Endothelial cell of umbilical vein (primary cell): ENCODE data around the gene FAM210B. TPM values are rescaled to one million over a fixed set of nuclear protein-coding genes. Genes with fewer than 3 reads are reported as not detected.

Experiments used
- BruUV-seq: library from RNA; stranded (reverse); fragments of 400-500 nt; replicated peaks from 2 replicates; lab custom pipeline; 2021; lab: Mats Ljungman, UMichigan
- CTCF ChIA-PET: fragments of 300-600, 350-600 bp; sonication (Branson Sonifier 250); formaldehyde crosslinking; loops from one replicate; lab custom pipeline; 2021; ENCODE audit warnings: antibody characterized with exemption, inconsistent platforms; lab: Charles Lee
- POLR2A ChIA-PET: fragments of 300-600, 350-600 bp; sonication (Branson Sonifier 250); formaldehyde crosslinking; loops from one replicate; lab custom pipeline; 2021; ENCODE audit warnings: antibody characterized with exemption, inconsistent platforms; lab: Charles Lee
- DNase-seq: peaks from one replicate; pipeline ENCODE4 v3.0.0-alpha.2; 2011; ENCODE audit warnings: low read depth, low spot score
- FAIRE-seq: peaks from 2 replicates; lab custom pipeline; 2011; peaks lifted over from hg19 to GRCh38; lab: Jason Lieb, UNC
- H2AFZ ChIP-seq: 2 replicates; pipeline ENCODE4 v1.6.0; 2012; ENCODE audit warnings: low read depth, low read length, control low read depth, inconsistent platforms
- H3K27ac ChIP-seq: 2 replicates; pipeline ENCODE4 v1.5.1; 2011; ENCODE audit warnings: low read depth, mild to moderate bottlenecking, control low read depth, low read length, moderate library complexity; ENCODE audit not compliant: insufficient read depth
- H3K27me3 ChIP-seq, 2 experiments: 2 replicates each; pipeline versions ENCODE4 v1.6.0 to v1.6.1; 2011; ENCODE audit warnings: low read length in 2 of 2, mixed read lengths in 1 of 2; ENCODE audit not compliant: control insufficient read depth in 2 of 2, insufficient read depth in 2 of 2
- H3K36me3 ChIP-seq, 2 experiments: 2 replicates in 1 of 2; 3 replicates in 1 of 2; pipeline ENCODE4 v1.5.1; 2011; ENCODE audit warnings: low read length in 2 of 2, mild to moderate bottlenecking in 1 of 2, moderate library complexity in 1 of 2; ENCODE audit not compliant: control insufficient read depth in 2 of 2, insufficient read depth in 2 of 2; ENCODE audit errors: extremely low read depth in 1 of 2
- H3K4me1 ChIP-seq: 3 replicates; pipeline ENCODE4 v1.5.1; 2011; ENCODE audit warnings: mild to moderate bottlenecking, low read length; ENCODE audit not compliant: control insufficient read depth, insufficient read depth; ENCODE audit errors: extremely low read depth
- H3K4me2 ChIP-seq: 2 replicates; pipeline ENCODE4 v1.6.1; 2011; ENCODE audit warnings: low read length, control low read depth, mixed read lengths; ENCODE audit not compliant: insufficient read depth
- H3K4me3 ChIP-seq, 3 experiments: fragments of 200-600 bp in 1 of 3; sonication (generic), shearing (Covaris generic) in 1 of 3; replicated peaks in 1 of 3; 2 replicates each; pipeline ENCODE4 v1.5.1; 2011 to 2016; ENCODE audit warnings: control low read depth in 3 of 3, low read length in 3 of 3, mild to moderate bottlenecking in 2 of 3, inconsistent platforms in 1 of 3, low read depth in 1 of 3, moderate library complexity in 1 of 3; ENCODE audit not compliant: insufficient read depth in 1 of 3
- H3K79me2 ChIP-seq: 2 replicates; pipeline ENCODE4 v1.6.0; 2012; ENCODE audit warnings: low read length, inconsistent platforms; ENCODE audit not compliant: control insufficient read depth, insufficient read depth
- H3K9ac ChIP-seq: replicated peaks from 2 replicates; pipeline ENCODE3; 2011; ENCODE audit warnings: low read length, control low read depth; ENCODE audit not compliant: insufficient read depth; ENCODE audit errors: extremely low read depth
- H3K9me1 ChIP-seq: replicated peaks from 3 replicates; pipeline ENCODE4 v1.6.0; 2011; ENCODE audit warnings: mild to moderate bottlenecking, low read length; ENCODE audit not compliant: control insufficient read depth, insufficient read depth; ENCODE audit errors: extremely low read depth
- H3K9me3 ChIP-seq: replicated peaks from 2 replicates; pipeline ENCODE4 v1.5.1; 2012; ENCODE audit warnings: low read length, inconsistent platforms; ENCODE audit not compliant: control insufficient read depth, insufficient read depth
- H4K20me1 ChIP-seq: replicated peaks from 2 replicates; pipeline ENCODE3; 2011; ENCODE audit warnings: mild to moderate bottlenecking, low read length; ENCODE audit not compliant: control insufficient read depth, insufficient read depth; ENCODE audit errors: extremely low read depth
- CTCF ChIP-seq, 2 donors: IDR thresholded peaks; 1 replicate in 1 of 2; 2 replicates in 1 of 2; pipeline ENCODE4 v1.5.1; 2011; ENCODE audit warnings: low read length in 2 of 2, mild to moderate bottlenecking in 2 of 2, moderate library complexity in 2 of 2, control low read depth in 1 of 2, inconsistent platforms in 1 of 2, low read depth in 1 of 2; ENCODE audit not compliant: insufficient read depth in 1 of 2; ENCODE audit errors: extremely low read depth in 1 of 2
- FOS ChIP-seq: IDR thresholded peaks from 2 replicates; pipeline ENCODE4 v1.6.1; 2011; ENCODE audit warnings: mild to moderate bottlenecking, low read length, moderate library complexity, borderline replicate concordance; ENCODE audit not compliant: insufficient read depth
- JUN ChIP-seq: IDR thresholded peaks from 2 replicates; pipeline ENCODE4 v1.6.1; 2011; ENCODE audit warnings: borderline replicate concordance, low read depth; ENCODE audit not compliant: insufficient read length, insufficient read depth
- POLR2AphosphoS5 ChIP-seq: IDR thresholded peaks from 2 replicates; pipeline ENCODE4 v1.6.1; 2012; ENCODE audit warnings: low read depth, mild to moderate bottlenecking, control low read depth, low read length, moderate library complexity; ENCODE audit not compliant: insufficient read depth
- dilution Hi-C: fragments of 300-500 bp; cut with MboI; formaldehyde crosslinking; loops from one replicate; pipeline ENCODE4 v1.15.0; 2019; ENCODE audit warnings: low sequenced_read_pairs; ENCODE audit not compliant: extremely low pct_ligation_motif_present
- intact Hi-C: fragments of 100-400 bp; cut with micrococcal nuclease; formaldehyde crosslinking; loops from one replicate; pipeline ENCODE4 v1.10.0; 2022
- polyA plus RNA-seq, 4 experiments: library from polyadenylated mRNA; depleted of rRNA in 3 of 4; stranded (reverse) in 3 of 4; unstranded in 1 of 4; fragments of >200 nt; gene quantifications; 2 replicates each; pipeline versions ENCODE4 v1.2.1 to v1.2.3, GENCODE V29; 2011 to 2012; ENCODE audit warnings: missing spikeins in 1 of 4
- total RNA-seq: library from RNA; stranded (reverse); gene quantifications from 2 replicates; pipeline ENCODE4 v1.2.3, GENCODE V29; 2021

Gene FAM210B
- total and polyA plus RNA-seq, 2 donors (not counting 3 experiments of a cell fraction or from before 2014, with no cell fraction given): 24.6 to 37.6 TPM

GRCh38 chr20:56348746-56349145 is 10.0 kb upstream of the FAM210B start:
- ChIA-PET CTCF (interaction anchor here (1.0 to 2.2 kb wide), 3 partner anchors 10 to 1667 kb away, joined by 3 to 4 read pairs (median 4); partner anchors contain the start of gene FAM210B), POLR2A (no interaction called here)

More at GRCh38 chr20:56348746-56349145, 10.0 kb upstream of the FAM210B start:
- Histone ChIP-seq H3K36me3 (no peaks in the 10 kb centered on the region), H3K9me3 (no peaks in the 10 kb centered on the region), H3K4me2 (no peak overlapping the region), H3K4me1 (no peaks in the 10 kb centered on the region), H3K27ac (no peak overlapping the region), H3K9ac (no peak overlapping the region), H2AFZ (no peak overlapping the region), H3K9me1 (no peaks in the 10 kb centered on the region), H3K4me3 (no peak overlapping the region), H3K79me2 (no peaks in the 10 kb centered on the region), H3K27me3 (peaks cover 4 to 6% of the 10 kb centered on the region in 2 experiments), H4K20me1 (no peaks in the 10 kb centered on the region)
- intact Hi-C loops: no loop called here
- dilution Hi-C loops: no loop called here
- DNase-seq (peak; percentile 39), FAIRE-seq (no peak)
- TF ChIP-seq CTCF (IDR thresholded peaks at IDR 0.05; ENCODE audit: extremely low read depth in 1 of 2, insufficient read depth in 1 of 2, low read depth in 1 of 2, low read length in 2 of 2) (no peak), FOS (no peak), JUN (peak; percentile 4), POLR2AphosphoS5 (no peak)
- BruUV-seq: no TSS peak
